GM18951 (cell line): ENCODE measurements around the gene UBE2J2.

Source experiments
- POLR2A ChIP-seq: IDR thresholded peaks from 4 replicates; pipeline ENCODE4 v1.6.1; 2011; ENCODE audit warnings: mild to moderate bottlenecking; ENCODE audit not compliant: insufficient read length, insufficient read depth; ENCODE audit errors: extremely low read depth
- in situ Hi-C: fragments of 300-500 bp; cut with MboI; formaldehyde crosslinking; loops from one replicate; pipeline ENCODE4 v1.12.0; 2022; ENCODE audit warnings: low sequenced_read_pairs, mixed read lengths, inconsistent platforms; ENCODE audit not compliant: unreplicated experiment

The UBE2J2 gene

DNA sequence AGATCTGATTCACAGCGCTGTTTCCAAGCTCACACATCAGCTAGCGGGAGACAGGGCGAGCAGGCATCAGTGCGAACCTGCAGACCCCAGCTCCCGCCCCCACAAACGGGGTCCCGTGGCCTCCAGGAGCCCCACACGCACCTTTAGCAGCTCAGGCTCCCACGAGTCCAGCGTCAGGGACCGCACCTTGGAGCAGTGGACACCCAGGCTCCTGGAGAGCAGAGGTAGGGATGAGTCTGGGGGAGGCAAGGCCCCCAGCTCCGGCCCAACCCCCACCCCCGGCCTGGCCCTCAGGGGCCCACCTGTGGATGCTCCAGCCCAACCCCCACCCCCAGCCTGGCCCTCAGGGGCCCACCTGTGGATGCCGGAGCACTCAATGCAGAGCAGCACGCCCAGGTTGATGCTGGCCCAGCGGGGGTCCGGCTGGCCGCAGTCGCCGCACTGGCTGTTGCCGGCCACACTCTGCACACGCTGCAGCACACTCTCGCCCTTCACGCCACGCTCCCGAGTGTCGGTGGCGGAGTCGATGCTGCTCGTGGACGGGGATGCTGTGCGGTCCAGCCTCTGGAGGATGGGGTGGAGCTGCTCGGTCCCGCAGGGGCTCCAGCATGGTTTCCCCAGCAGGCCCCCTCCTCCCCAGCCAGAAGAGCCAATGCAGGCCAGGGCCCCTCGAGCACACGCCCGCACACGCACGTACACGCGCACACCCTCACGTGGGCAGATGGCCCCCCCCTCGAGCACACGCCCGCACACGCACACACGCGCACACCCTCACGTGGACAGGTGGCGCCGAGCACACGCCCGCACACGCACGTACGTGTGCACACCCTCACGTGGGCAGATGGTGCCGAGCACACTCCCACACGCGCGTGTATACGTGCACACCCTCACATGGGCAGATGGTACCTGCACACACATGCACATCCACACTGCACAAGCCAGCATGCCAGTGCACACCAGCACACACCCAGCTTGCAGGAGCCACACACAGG is 22.7 kb upstream of the UBE2J2 start:
- TF ChIP-seq POLR2A: no peak
- in situ Hi-C loops: no loop called here

DNA sequence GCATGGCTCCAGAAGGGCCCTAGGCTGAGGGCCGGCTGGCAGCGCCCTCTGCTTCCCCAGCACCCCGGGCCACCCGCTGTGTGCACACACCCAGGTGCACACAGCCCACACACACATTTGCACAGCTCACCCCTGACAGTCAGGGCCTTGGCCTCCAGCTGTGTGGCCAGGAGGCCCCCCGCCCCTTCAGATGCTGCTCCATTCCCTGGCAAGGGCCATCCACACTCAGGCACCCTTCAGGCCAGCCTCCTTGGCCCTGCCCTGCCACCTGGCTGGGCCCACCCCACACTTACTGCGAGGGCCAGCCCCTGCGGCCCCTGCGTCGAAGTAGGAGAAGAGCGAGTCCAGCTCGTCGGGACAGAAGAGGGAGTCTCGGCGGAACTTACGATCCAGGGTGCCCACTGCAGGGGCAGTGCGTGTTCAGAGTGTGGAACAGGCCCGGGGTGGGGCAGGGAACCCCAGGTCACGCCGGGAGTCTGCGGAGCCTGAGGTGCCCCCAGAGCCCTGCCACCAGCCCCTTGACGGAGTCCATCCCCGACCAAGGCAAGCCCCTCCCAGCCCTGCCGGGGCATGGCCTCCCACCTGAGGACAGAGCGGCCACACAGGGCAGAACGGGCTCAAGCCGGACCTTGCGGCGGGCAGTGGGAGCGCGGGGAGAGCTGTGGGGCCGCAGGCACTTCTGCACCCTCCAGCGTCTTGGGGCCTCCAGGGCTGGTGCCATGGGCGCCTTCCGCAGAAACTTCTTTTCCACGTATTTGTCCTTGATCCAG is 21.7 kb upstream of the UBE2J2 start:
- in situ Hi-C loops: no loop called here
- TF ChIP-seq POLR2A: no peak

DNA sequence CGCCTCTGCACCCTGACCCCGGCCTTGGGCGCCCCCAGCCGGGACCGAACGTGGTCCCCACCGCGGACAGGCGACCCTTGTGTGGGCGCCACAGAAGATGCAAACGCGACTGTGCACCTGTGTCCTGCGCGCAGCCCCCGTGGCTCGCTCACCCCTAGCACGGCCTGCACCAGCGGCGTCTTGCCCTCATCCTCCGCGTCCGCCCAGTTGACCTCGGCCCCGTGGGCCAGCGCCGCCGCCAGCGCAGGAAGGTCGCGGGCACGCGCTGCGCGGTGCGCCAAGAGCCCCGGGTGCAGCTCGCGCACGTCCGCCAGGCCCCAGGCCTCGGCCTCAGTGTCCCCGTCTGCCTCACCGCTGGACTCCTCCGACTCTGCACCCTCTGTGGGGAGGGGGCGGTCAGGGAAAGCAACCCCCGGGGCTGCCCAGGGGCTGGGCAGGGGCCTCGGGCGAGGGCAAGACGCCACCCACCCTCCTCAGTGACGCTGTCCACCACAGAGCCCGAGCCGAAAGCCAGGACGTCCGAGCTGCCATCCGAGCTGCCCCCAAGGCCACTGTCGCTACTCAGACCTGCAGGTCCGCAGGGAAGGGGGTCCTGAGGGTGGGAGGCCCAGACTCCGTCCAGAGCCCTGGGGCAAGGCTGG is 20.7 kb upstream of the UBE2J2 start:
- TF ChIP-seq POLR2A: no peak
- in situ Hi-C loops: no loop called here

DNA sequence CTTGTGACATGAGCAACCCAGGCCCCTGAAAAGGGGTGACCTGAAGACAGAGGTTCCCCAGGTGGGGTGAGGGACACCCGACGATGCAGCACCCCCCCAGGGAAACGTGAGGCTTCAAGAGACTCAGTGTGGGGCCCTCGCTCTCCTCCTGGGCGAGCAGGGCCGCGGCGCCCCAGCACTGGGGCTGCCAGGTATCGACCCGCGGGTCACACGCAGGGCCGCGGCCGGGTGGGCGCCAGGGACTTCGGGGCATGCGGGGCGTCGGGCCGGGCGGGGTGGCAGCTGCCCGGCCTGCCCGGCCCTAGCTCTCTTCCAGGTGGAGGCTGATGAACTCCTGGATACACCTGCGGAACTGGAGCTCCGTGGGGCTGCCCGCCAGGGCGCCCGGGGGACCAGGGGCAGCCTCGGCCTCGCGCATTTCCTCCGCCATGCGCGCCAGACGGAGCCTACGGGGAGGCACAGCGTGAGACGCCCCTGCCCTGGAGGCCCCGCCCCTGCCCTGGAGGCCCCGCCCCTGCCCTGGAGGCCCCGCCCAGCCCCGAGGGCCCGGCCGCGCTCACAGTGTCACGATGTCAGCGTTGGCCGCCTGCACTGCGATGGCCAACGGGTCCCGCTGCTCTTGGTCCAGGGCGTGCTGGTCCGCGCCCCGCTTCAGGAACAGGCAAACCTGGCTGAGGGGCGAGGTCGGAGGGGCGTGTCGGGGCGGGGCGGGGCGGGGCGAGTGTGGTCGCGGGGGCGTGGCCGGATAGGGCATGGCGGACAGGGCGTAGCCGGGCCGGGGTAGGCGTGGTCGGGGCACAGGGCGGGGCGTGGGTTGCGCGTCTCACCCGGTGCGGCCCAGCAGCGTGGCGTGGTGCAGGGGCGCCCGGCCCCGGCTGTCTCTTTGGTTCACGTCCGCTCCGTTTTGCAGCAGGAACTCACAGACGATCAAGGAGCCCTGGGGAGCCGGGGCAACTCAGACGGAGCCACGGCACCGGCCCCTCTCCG is 19.9 kb upstream of the UBE2J2 start:
- no peak for TF ChIP-seq POLR2A
- in situ Hi-C loops: no loop called here

DNA sequence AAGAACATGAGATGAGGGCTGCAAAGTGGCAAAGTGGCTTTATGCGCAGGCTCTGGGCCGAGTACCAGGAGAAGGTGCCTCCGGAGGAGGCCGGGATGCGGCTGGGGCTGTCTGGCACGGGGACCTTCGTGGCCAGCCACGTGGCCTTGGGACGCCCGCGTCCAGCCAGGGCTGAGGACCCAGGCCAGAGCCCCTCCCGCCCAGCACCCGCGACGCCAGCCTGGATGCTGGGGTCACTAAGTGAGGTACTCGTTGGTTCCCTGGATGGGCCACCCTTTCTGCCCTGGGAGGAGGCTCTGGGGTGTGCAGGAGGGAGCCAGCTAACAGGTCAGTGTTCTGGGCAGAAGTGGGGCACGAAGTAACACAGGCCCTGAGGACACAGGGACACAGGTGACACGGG is 19.2 kb upstream of the UBE2J2 start:
- in situ Hi-C loops: no loop called here

DNA sequence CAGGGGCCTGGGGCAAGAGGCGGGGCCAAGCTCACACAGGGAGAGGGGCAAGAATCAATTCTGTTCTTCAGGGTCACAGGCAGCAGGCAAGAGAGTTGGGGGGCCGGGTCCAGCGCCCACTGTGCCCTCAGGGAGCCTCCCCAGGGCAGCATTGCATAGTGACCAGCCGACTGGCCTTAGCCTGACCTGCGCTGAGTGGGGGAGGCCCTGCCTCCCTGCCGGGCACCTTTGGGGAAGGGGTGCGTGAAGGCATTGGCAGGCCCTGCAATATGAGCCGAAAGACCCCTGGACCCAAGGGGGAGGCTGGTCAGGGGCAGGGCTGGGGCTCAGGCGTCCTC is 18.8 kb upstream of the UBE2J2 start:
- TF ChIP-seq POLR2A: no peak
- in situ Hi-C loops: no loop called here

More for the DNA sequence above, 19.2 kb upstream of the UBE2J2 start:
- TF ChIP-seq POLR2A: no peak

DNA sequence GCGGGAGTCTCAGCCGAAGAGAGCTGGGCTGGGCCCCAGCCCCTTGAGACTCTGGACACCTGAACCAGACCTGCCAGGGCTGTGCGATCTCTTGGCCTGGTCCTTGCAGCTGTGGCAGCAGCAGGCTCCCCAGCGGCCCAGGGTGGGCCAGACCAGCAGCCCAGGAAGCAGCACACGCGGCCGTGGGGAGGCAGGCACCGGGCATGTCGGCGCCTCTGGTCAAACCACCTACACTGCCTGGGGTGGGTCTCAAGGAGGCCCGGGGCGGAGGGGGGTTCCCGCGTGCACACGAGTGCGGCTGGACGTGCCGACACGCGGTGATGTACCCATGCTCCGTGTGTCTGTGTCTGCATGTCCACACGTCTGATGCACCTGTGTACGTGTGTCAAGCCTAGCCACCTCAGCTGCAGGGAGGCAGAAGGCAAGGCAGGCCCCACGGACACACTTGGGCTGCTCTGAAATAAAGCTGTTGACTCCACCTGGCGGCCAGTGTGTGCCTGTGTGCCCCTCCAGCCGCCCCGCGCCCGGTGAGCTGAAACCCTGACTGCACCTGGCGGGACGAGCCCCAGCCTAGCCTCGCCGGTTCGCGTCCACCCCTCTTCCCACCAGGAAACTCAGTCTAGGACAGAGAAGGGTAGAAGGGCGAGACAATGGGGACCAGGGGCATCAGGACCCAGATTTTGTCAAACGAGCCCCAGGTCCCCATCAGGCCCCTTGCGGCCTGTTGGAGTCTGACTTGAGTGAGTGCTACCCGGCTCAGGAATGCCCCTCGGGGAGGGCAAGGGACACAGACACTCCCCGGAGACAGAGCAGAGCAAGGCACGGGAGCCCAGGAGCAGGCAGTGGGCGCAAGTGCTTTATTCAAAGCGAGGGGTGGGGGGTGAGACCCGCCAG is 18.1 kb upstream of the UBE2J2 start:
- TF ChIP-seq POLR2A: no peak

DNA sequence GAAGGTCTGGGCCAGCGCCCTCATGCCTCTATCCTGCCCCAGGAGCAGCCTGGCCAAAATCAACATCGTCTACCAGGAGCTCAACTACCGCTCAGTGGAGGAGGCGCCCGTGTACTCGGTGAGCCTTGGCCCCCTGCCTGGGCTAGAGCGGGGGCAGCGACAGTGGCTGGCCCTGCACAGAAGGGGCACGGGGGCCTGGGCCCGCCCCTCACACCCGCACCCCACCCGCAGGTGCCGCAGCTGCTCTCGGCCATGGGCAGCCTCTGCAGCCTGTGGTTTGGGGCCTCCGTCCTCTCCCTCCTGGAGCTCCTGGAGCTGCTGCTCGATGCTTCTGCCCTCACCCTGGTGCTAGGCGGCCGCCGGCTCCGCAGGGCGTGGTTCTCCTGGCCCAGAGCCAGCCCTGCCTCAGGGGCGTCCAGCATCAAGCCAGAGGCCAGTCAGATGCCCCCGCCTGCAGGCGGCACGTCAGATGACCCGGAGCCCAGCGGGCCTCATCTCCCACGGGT is 17.4 kb upstream of the UBE2J2 start:
- in situ Hi-C loops: no loop called here
- TF ChIP-seq POLR2A: no peak

More for the DNA sequence above, 18.1 kb upstream of the UBE2J2 start:
- in situ Hi-C loops: no loop called here

DNA sequence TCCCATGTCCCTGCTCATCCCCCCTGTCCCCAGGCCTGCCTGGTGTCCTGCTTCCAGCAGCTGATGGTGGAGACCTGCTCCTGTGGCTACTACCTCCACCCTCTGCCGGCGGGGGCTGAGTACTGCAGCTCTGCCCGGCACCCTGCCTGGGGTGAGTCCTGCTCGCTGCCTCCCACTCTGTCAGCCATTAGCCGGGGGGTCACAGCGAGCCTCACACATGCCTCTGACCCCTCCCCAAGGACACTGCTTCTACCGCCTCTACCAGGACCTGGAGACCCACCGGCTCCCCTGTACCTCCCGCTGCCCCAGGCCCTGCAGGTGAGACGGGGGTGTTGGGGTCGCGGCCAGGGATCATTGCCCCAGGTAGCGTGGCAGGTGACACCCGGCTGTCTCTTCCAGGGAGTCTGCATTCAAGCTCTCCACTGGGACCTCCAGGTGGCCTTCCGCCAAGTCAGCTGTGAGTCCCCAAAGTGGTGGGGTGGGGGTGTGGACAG is 16.6 kb upstream of the UBE2J2 start:
- in situ Hi-C loops: no loop called here

DNA sequence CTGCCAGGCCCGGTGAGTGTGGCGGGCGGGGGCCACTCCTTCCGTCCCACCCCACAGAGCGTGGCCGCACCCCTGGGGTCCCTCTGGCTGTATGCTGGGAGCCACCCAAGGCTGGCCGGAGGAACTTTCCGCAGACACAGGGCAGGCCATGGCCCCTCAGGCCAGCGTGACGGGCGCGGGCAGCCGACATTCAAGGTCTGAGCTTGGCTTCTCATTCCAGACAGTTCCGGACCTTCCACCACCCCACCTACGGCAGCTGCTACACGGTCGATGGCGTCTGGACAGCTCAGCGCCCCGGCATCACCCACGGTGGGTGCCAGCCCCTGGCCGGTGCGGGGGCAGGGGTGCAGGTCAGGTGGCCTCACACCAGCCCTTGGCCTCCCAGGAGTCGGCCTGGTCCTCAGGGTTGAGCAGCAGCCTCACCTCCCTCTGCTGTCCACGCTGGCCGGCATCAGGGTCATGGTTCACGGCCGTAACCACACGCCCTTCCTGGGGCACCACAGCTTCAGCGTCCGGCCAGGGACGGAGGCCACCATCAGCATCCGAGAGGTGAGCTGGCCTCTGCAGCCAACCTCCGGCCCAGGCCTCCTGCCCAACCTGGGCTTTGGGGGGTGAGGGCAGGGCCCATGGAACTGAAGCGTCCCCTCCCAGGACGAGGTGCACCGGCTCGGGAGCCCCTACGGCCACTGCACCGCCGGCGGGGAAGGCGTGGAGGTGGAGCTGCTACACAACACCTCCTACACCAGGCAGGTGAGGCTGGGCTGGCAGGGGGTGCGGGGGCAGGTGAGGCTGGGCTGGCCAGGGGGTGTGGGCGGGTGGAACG is 13.8 kb upstream of the UBE2J2 start:
- no peak for TF ChIP-seq POLR2A
- in situ Hi-C loops: no loop called here

More for the DNA sequence above, 16.6 kb upstream of the UBE2J2 start:
- TF ChIP-seq POLR2A: no peak
